GM18505 (cell line): ENCODE results near the gene KLF15.

Experiments
- ATAC-seq: cut with Tn5 transposase; IDR thresholded peaks from one replicate; pipeline ENCODE4 v1.9.1; 2021; ENCODE audit not compliant: unreplicated experiment
- POLR2A ChIP-seq: IDR thresholded peaks from 4 replicates; pipeline ENCODE4 v1.6.1; 2011; ENCODE audit warnings: borderline replicate concordance; ENCODE audit not compliant: insufficient read depth, insufficient read length; ENCODE audit errors: extremely low read depth

KLF15 gene

DNA sequence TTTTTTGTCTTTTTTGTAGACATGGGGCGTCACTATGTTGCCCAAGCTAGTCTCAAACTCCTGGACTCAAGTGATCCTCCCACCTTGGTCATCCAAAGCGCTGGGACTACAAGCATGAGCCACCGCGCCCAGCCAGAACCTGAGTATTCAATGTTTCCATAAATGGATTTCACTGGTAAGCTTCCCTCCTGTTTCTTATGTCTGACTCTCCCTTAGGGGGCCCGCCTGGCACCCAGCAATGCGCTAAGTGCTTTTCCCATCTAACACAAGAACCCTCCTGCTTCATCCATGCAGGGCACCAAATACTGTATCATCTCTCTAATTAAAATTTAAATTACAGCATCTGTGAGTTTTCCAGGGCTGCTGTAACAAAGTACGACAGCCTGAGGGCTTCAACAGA, 44.9 kb downstream of the KLF15 start:
- no peak for ATAC-seq
- no peak for TF ChIP-seq POLR2A

DNA sequence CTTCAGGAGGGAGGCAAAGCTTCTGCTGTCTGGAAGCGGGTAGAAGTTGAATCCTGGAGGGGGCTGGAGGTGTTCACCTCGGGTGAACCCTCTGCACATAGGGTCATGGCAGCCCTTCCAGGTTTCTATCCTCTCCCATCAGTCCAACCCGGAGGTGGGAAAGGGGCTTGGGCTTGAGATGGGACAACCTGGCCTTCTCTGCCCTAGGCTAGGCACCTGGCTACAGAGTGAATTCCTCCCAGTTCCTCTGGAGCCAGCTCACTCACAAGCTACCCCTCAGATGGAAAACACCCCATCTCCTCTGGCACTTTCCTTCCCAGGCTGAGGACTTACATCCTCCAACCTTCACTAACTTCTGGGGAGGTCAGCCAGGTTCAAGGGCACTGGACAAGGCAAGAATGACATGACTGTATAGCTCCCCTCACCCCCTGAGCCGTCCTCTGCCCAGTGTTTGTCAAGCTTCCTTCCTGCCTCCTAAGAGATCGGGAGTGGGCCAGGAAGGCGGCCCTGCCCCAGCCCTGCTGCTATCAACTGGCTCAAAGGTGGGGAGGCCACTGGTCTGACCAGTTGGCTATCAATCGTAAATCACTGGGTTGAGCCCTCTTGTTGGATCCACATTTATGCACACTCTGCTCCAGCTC, 45.8 kb downstream of the KLF15 start:
- TF ChIP-seq POLR2A = no peak
- ATAC-seq = no peak

DNA sequence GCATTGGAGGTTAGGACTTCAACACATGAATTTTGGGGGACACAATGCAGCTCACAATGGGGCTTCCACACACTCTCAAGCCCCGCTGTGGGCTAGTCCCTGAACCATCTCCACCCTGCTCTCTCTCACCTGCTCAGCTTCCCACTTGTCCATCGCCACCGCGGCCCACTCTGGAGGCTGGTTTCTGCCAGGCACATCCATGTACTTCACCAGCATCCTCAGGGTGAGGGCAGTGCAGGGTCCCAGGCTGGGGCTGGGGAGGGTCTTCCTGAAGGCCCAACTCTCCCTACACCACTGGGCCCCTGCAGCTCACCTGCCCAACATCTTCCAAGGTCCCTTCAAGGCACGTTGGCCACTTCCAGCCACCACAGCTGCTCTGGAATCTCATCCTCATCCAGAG, 46.4 kb downstream of the KLF15 start:
- no peak for TF ChIP-seq POLR2A
- no peak for ATAC-seq

DNA sequence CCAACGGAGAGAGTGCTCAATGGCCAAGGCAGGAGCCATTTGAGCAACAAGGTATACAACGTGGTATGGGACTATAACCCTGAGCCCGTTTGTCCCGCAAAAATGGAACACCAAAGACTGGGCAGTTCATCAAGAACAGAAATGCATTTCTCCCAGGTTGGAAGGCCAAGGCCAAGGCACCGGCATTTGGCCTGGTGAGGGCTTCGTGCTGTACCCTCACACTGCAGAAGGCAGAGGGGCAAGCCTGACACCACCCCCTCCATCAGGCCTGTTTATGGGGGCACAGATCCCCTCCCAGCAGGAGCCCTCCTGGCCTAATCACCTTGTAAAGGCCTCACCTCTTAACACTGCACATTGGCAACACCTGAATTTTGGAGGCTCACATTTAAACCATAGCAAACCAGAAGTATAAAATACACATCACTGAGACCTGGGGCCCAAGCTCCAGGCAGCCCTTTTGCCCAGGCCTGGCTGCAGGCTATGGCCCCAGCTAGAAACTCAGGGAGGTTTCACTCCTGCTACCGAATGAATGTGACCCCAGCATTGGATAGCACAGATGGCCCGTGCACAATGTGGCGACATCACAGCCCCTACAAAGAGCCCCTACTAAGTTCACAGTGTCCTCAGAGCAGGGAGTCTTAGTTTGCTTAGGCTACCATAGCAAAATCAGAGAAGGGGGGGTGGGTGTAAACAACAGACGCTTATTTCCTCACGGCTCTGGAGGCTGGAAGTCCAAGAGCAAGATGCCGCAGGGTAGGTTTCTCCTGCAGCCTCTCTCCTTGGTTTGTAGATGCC, 47.1 kb downstream of the KLF15 start:
- no peak for ATAC-seq
- TF ChIP-seq POLR2A = no peak

DNA sequence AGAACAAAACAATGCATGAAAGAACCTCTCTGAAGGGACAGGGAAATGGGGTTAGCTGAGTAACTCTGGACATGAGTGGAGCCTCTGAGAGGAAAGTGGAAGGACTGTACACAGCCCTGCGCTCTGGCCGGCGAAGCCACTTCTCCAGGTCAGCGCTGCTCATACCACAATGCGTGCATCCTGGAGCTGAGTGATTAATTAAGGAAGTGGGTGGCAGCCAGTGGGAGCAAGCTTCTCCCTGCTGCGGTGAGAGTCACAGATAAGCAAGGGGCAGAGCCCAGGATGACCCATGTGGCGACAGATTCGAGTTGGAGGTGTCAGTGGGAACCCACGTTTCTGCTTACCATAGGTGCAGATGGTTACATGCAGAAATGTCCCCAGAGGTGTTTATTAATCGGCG, 48.0 kb downstream of the KLF15 start:
- TF ChIP-seq POLR2A = no peak
- ATAC-seq = no peak

DNA sequence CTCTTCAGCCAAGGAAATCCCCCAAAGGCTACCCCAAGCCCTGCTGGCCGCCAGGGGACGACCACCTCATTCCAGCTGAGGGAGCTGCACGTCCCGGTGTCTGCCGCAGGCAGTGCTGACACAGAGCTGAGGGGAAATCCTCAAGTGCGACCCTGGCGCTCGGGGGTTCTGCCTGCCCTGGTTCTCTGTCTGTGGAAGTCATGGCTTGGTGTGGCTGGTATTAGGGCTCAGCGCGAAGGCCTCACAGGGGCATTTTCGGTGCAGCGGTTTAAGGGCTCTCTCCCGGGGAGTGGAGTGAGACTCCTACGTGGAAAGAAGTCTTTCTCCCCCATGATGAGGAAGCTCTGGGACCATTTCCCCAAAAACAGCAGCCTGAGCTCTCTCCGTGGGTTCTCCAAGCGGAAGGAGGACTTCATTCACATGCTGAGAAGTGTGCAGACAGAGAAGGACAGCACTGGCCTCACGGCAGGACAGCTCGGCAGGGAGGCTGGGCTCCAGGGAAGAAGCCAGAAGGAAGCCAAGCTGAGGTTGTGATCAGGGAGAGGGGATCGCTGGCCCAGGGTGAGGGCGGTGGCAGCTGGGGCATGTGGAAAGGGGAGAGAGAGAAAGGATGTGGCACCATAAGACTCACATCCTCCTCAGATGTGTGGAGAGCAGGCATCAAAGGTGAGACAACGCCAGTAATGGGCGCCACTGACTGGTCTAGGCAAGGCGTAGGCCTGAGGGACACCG, 48.6 kb downstream of the KLF15 start:
- TF ChIP-seq POLR2A = no peak
- no peak for ATAC-seq

DNA sequence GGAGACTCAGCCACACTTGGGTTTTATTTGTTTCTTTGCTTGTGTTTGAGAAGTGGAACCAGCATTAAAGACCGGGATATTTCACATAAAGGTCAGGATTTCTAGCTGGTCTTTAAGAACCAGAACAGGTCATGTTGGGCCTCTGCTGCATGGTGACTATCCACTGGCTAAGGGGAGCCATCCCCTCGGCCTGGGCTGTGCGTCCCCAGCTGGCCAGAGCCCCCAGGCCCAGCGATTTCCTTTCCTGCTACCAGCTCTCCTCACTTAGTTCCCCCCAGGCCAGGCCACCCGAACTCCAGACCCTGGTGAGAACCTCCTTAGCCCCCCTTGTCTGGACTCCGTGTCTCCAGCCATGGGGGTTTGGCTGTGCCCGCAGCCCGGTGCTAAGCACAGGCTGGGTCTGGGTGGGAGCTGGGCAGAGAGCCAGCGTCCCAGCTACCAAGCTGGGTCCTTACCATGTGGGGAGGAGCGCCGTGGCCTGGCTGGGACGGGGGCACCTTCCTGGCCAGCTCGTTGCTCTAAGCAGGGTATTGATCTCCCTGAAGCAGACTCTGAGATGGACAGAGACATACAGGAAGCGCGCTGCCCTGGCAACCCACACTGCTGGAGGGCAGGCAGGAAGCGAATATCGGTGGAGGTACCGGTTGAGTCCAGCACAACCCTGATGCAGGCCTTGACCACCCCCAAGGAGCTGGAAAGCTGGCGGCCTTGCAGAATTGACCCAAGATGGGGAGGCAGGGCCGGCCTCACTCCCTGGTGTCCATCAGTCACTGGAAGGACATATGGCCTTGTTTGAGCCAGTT, 49.4 kb downstream of the KLF15 start:
- ATAC-seq = no peak
- TF ChIP-seq POLR2A = no peak

DNA sequence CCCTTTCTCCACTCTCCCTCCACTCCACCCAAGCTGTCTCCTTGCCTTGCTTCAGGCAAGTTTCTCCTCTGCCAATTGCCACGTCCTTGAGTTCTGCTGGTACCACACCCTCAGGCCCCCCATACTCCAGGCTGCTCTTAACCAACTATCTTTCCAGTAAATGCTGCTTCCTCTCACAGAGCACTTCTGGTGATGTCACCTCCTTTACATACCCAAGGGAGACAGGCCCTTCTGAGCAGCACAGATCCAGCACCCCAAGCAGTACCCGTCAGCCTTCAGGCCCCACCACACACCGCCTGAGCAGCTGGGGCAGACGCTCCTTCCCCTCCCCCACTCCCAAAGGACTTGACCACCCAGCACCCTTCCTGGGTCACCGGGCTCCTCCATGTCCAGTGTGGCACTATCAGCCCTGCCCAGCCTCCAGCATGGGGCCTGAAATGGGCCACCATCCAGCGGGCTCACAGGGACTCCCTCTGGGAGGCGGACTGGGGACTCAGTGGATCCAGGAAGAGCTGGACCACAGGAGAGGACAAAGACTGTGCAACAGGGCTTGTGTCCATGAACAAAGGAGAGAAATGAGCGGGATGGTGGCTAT, 50.2 kb downstream of the KLF15 start:
- no peak for TF ChIP-seq POLR2A
- ATAC-seq = no peak

DNA sequence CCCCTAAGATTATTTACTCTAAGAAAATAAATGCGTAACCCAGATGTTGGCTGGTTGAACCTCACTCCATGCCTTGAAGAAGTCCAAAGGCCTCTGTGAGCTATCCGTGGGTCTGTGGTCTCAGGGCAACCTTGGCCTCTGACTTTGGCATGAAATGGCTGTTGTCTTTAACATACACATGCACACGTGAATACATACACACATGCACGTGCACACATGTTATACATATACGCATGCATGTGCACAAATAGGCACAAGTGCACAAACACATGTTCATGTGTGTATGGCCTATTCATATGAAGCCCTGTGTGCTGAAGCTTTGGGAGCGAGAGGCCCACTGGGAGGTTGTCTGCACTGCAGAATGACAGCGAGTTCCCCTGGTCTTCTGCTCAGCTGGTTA, 50.8 kb downstream of the KLF15 start:
- TF ChIP-seq POLR2A = no peak
- no peak for ATAC-seq

DNA sequence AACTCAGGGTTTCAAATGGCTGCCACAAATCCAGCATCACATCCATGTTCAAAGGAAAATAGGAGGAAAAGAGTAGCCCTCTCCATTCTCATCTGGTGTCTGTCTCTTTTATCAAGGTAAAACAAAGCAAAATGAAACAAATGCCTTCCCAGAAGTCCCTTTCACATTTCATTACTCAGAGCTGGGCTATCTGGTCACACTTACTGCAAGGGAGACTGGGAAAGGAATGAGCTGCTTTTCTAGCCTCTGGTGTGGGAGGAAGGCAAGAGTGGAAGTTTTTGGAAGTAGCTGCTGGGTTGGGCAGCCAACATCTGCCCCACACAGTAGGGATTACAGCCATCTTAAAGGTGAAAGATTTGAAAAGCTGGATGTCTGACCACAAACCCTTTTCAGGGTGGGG, 51.8 kb downstream of the KLF15 start:
- no peak for TF ChIP-seq POLR2A
- ATAC-seq = no peak

DNA sequence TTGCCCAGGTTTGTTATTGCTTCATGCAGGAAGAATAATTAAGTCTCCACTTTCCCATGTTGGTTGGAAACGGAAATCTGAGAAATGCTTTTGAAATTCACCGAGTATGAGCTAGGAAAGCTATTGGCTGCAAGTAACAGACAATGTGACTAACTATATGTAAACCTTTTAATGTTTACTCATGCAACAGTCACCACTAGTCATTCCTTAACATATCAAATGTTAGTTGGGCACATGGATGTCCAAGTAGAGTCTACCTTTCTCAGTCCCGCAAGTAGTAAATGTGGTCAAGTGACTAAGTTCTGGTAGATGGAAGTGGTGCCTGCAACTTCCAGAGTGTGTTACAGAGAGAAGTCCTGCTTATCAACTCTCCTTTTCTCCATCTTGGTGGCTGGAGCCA, 52.5 kb downstream of the KLF15 start:
- TF ChIP-seq POLR2A = no peak
- ATAC-seq = no peak

DNA sequence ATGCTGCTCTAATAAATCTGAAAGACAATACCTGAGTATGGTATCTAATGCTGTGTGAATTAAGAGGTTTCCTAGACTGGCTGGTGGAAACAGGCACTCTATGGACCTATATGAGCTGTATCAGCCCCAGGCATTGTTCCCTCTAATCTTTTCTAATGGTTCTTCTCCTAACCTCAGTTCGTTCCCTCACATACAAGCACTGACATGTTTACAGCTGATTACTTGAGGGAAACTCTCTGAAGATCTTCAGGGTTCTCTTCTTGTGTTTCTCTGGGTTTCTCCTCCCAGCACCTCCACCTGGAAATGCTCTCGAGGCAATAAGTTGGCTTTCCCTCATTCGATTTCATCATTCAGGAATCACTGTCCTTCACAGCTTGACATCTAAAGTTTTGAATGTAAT, 52.9 kb downstream of the KLF15 start:
- no peak for TF ChIP-seq POLR2A
- ATAC-seq = no peak

DNA sequence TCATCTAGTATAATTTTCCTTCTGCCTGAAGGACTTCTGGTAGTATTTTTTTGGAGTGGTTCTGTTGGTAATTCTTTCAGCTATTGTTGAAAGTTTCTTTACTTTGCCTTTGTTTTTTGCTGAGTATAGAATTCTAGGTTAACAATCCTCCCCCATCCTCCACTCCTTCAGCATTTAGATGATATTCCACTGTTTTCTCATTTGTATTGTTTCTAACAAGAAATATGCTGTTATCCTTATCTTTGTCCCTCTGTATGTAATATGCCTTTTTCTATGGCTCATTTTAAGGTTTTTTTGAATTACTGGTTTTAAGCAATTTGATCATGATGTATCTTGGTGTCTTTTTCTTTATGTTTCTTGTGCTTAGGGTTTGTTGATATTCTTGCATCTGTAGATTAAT, 53.9 kb downstream of the KLF15 start:
- TF ChIP-seq POLR2A = no peak
- no peak for ATAC-seq

DNA sequence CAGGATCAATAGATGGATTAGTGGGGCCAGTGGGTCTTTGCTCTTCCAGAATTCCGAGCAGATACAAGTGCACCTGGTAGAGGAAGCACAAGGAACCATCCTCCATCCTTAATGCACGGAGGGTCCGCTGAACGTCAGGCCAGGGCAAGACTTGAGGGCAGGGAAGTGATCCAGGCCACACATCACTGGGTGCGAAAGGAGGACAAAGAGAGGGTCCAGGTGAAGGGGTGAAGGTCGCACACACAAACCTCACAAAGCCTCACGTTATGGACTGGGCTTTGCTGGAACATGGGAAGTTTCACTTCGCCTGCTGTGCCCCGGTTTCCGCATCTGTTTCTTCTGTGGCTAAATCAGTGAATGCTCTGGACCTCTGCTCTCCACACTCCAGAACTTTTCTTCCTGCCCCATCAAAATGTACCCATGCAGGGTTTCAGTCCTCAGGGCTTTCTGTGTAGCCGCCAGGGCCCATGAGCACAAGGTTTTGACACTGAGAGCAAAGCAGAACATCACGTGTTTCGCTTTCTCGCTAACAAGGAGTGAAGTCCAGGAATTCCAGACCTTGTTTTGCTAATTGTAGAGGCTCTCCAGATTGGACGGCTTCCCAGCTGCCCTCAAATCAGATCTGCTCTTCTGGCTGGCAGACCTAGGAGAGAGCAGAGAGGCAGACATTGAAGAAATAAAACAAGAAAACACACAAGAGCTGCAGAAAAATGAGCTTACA, 56.3 kb downstream of the KLF15 start:
- no peak for ATAC-seq
- TF ChIP-seq POLR2A = no peak
